HepG2 (cell line): ENCODE data around the gene ST8SIA2.

Source experiments
- EHMT2 ChIP-seq: fragments of 200-600 bp; sonication (generic); IDR thresholded peaks from 2 replicates; pipeline ENCODE4 v1.7.0; 2017; ENCODE audit warnings: antibody characterized with exemption, low read depth, low read length, borderline replicate concordance
- HCFC1 ChIP-seq: fragments of 150-350 bp; IDR thresholded peaks from 2 replicates; pipeline ENCODE4 v1.6.1; 2014; ENCODE audit warnings: low read depth, low read length
- JUN ChIP-seq: sonication (generic); formaldehyde crosslinking; IDR thresholded peaks from 2 replicates; pipeline ENCODE4 v1.4.0; 2020; ENCODE audit warnings: mild to moderate bottlenecking, missing genetic modification reagents
- MAZ ChIP-seq, 2 experiments: sonication (generic) in 1 of 2; formaldehyde crosslinking in 1 of 2; IDR thresholded peaks; 2 replicates each; pipeline versions ENCODE4 v1.5.0 to v1.6.1; 2012 to 2020; ENCODE audit warnings: low read depth in 2 of 2, mild to moderate bottlenecking in 2 of 2, borderline replicate concordance in 1 of 2, improper control_type of control experiment in 1 of 2, low read length in 1 of 2, missing genetic modification reagents in 1 of 2, moderate library complexity in 1 of 2
- POLR2A ChIP-seq, 2 experiments: IDR thresholded peaks; 2 replicates each; pipeline ENCODE4 v1.6.1; 2011; ENCODE audit warnings: low read depth in 2 of 2, low read length in 2 of 2, mild to moderate bottlenecking in 1 of 2, moderate library complexity in 1 of 2; ENCODE audit not compliant: insufficient read depth in 1 of 2
- POLR2G ChIP-seq: fragments of 200-400 bp; formaldehyde crosslinking; IDR thresholded peaks from 2 replicates; pipeline ENCODE4 v1.6.1; 2018; ENCODE audit warnings: mild to moderate bottlenecking, low read depth, low read length, moderate library complexity
- SAFB2 ChIP-seq: sonication (generic); formaldehyde crosslinking; IDR thresholded peaks from 2 replicates; pipeline ENCODE4 v1.5.1; 2020; ENCODE audit warnings: missing genetic modification reagents, low read depth, mild to moderate bottlenecking, borderline replicate concordance
- TAF1 ChIP-seq: sonication (generic); formaldehyde crosslinking; IDR thresholded peaks from 2 replicates; pipeline ENCODE4 v1.4.0; 2020; ENCODE audit warnings: missing genetic modification reagents
- ZBTB7B ChIP-seq: sonication (generic); formaldehyde crosslinking; IDR thresholded peaks from 2 replicates; pipeline ENCODE4 v1.4.0; 2020; ENCODE audit warnings: missing genetic modification reagents
- ZNF143 ChIP-seq: sonication (generic); formaldehyde crosslinking; IDR thresholded peaks from 2 replicates; pipeline ENCODE4 v1.4.0; 2020; ENCODE audit warnings: missing genetic modification reagents
- ZNF501 ChIP-seq: sonication (generic); formaldehyde crosslinking; IDR thresholded peaks from 2 replicates; pipeline ENCODE4 v1.5.1; 2020; ENCODE audit warnings: mild to moderate bottlenecking, moderate library complexity, missing genetic modification reagents
- TF ChIP-seq, protein P1 (sequence below): sonication (generic); formaldehyde crosslinking; IDR thresholded peaks from 2 replicates; pipeline ENCODE4 v1.8.1; 2023; ENCODE audit warnings: missing genetic modification reagents, inconsistent platforms, borderline replicate concordance
- TF ChIP-seq, protein P2 (sequence below): sonication (generic); formaldehyde crosslinking; IDR thresholded peaks from 2 replicates; pipeline ENCODE4 v1.5.0; 2020; ENCODE audit warnings: mild to moderate bottlenecking, missing genetic modification reagents, moderate library complexity

DNA sequence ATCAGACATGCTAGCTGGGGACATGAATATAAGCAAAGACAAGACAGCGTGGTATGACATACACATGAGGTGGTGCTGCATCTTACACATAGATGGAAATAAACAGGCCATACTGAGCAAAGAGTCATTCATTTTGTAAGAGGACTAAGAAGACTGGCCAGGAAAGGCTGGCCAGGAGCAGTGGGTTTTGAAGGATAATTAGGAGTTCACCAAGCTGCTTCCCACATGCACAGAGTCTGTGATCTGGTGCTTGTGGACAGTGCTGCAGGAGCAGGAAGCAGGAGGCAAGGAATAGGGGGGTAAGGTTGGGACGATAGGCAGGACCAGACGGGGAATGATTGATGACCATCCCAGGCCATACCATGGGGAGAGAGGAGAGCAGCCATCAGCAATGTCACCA, 41.5 kb downstream of the ST8SIA2 start:
- TF ChIP-seq POLR2A (IDR thresholded peaks at IDR 0.05; ENCODE audit: insufficient read depth in 1 of 2, low read depth in 2 of 2, low read length in 2 of 2) = no peak
- no peak for TF ChIP-seq HCFC1
- TF ChIP-seq, protein P1, sequence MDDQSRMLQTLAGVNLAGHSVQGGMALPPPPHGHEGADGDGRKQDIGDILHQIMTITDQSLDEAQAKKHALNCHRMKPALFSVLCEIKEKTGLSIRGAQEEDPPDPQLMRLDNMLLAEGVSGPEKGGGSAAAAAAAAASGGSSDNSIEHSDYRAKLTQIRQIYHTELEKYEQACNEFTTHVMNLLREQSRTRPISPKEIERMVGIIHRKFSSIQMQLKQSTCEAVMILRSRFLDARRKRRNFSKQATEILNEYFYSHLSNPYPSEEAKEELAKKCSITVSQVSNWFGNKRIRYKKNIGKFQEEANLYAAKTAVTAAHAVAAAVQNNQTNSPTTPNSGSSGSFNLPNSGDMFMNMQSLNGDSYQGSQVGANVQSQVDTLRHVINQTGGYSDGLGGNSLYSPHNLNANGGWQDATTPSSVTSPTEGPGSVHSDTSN (CRISPR knock-in tag) = no peak
- TF ChIP-seq, protein P2, sequence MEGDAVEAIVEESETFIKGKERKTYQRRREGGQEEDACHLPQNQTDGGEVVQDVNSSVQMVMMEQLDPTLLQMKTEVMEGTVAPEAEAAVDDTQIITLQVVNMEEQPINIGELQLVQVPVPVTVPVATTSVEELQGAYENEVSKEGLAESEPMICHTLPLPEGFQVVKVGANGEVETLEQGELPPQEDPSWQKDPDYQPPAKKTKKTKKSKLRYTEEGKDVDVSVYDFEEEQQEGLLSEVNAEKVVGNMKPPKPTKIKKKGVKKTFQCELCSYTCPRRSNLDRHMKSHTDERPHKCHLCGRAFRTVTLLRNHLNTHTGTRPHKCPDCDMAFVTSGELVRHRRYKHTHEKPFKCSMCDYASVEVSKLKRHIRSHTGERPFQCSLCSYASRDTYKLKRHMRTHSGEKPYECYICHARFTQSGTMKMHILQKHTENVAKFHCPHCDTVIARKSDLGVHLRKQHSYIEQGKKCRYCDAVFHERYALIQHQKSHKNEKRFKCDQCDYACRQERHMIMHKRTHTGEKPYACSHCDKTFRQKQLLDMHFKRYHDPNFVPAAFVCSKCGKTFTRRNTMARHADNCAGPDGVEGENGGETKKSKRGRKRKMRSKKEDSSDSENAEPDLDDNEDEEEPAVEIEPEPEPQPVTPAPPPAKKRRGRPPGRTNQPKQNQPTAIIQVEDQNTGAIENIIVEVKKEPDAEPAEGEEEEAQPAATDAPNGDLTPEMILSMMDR = no peak
- TF ChIP-seq ZNF501 = no peak
- TF ChIP-seq TAF1 (CRISPR knock-in tag) = no peak
- TF ChIP-seq JUN = no peak
- TF ChIP-seq EHMT2 = no peak
- no peak for TF ChIP-seq POLR2G
- TF ChIP-seq MAZ (IDR thresholded peaks at IDR 0.05; ENCODE audit: borderline replicate concordance, low read depth, low read length) = no peak
- no peak for TF ChIP-seq MAZ (CRISPR knock-in tag; IDR thresholded peaks at IDR 0.05; ENCODE audit: low read depth)
- TF ChIP-seq SAFB2 (CRISPR knock-in tag) = no peak
- no peak for TF ChIP-seq ZBTB7B (CRISPR knock-in tag)
- TF ChIP-seq ZNF143 (CRISPR knock-in tag) = no peak
